ENCODE results near the gene MOB1A.
"Not testable (repeated sequence)": the region's sequence is repeated elsewhere in the genome, so short reads cannot be mapped to it uniquely, and the experiment has no call there.

MOB1A gene

DNA sequence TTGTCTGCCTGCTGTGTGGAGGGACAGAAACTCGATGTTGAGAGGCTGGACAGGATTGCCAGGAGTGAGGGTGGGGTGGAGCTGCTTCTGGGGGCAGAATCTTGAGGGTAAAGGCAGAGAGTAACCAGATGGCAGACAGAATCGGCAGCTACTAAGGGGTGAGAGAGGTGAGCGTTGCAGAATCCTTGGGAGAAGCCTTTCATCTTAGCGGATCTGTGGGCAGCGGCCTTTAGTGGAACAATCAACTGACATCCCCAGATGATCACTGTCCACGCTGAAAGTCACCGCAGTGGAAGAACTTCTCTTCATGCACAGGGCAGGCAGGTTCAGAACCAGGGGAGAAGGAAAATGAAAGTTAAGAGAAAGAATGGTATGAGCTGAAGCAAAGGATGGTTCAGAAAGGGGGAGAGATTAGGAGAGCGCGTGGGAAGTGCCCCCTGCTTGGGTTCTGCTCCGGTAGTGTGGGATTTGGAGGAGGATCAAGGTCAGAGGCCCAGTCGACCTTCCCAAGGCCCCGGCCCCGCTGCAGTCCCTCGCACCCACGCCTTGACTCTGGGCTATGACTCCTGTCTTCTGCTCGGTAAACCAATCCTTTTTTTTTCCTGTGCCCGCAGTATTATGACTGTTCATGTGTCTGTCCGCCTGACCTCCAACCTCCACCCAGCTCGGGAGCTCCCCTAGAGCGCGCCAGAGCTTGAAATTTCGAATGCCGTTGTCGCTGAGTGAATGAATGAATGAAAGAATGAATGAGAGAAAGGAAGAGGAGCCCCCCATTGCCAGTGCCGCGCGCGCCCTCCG lies 31.6 kb downstream of the MOB1A start:
- no peak overlapping the region for H3K4me3 Mint-ChIP-seq
- H3K9me3 Mint-ChIP-seq: no peaks in the 10 kb centered on the region
- DNase-seq (ENCODE audit: low spot score in 2 of 2) (no peak), ATAC-seq (peak; percentile 82)
- no peaks in the 10 kb centered on the region for H3K4me1 Mint-ChIP-seq
- H3K27ac Mint-ChIP-seq: no peak overlapping the region
- peaks cover 32% of the 10 kb centered on the region for H3K36me3 Mint-ChIP-seq

DNA sequence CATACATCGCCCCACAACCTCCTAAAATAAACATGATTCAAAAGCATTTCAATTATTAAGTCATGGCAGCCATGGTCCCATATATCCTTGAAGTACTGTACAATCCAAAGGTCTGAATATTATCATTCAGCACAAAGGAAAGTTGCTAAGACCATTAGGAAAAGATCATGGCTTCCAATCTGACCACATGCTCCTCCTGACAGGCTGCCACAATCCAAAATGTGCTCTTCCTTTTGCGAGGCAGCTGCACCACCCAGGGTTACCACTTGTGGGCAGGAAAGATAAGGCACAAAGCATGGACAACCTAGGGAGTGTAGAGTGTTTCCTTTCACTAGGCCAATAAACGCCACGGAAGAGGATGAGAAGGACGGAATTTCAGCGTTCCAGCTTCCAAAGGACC lies 36.3 kb downstream of the MOB1A start:
- Mint-ChIP-seq H3K4me3 (no peak overlapping the region), H3K36me3 (peaks cover 26% of the 10 kb centered on the region), H3K9me3 (no peaks in the 10 kb centered on the region), H3K4me1 (peaks cover 7% of the 10 kb centered on the region), H3K27ac (no peak overlapping the region)
- DNase-seq (ENCODE audit: low spot score in 2 of 2): no peak
- no peak for ATAC-seq

DNA sequence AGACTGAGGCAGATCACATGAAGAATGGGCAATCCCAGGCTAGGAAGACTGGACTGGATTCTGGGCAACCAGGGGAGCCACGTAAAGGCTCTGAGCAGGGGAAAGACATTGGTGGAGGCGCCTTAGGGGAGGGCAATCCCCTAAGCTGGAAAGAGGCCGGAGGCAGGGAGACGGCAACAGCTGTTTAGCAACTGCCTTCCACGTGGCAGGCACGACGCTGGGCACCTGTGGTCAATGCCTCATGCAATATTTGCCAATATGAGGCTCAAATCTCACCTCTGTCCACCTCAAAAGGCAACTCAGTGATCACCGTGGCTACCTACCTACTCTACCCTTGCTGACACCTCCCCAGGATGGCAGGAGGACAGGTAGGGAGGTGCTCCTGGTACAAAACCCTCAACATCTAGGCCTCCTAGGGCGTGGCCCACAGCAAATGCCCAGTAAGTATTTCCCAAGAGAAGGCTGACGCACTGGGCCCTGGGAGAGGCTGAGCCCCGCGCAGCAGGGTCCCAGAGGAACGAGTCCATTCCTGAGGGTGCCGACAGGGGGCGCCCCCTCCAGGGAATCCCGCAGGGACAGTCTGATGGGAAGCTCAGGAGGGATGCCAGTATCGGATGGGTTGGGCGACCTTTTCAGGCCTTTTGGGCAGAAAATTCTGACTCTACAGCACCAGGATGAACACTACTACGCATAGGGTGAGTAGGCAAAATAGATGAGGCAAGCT lies 39.9 kb downstream of the MOB1A start:
- peaks cover 7% of the 10 kb centered on the region for H3K4me1 Mint-ChIP-seq
- DNase-seq (ENCODE audit: low spot score in 2 of 2) (no peak), ATAC-seq (no peak)
- H3K27ac Mint-ChIP-seq: peak overlapping the region; percentile 81
- no peak overlapping the region for H3K4me3 Mint-ChIP-seq
- H3K9me3 Mint-ChIP-seq: no peaks in the 10 kb centered on the region
- peaks cover 45% of the 10 kb centered on the region for H3K36me3 Mint-ChIP-seq

DNA sequence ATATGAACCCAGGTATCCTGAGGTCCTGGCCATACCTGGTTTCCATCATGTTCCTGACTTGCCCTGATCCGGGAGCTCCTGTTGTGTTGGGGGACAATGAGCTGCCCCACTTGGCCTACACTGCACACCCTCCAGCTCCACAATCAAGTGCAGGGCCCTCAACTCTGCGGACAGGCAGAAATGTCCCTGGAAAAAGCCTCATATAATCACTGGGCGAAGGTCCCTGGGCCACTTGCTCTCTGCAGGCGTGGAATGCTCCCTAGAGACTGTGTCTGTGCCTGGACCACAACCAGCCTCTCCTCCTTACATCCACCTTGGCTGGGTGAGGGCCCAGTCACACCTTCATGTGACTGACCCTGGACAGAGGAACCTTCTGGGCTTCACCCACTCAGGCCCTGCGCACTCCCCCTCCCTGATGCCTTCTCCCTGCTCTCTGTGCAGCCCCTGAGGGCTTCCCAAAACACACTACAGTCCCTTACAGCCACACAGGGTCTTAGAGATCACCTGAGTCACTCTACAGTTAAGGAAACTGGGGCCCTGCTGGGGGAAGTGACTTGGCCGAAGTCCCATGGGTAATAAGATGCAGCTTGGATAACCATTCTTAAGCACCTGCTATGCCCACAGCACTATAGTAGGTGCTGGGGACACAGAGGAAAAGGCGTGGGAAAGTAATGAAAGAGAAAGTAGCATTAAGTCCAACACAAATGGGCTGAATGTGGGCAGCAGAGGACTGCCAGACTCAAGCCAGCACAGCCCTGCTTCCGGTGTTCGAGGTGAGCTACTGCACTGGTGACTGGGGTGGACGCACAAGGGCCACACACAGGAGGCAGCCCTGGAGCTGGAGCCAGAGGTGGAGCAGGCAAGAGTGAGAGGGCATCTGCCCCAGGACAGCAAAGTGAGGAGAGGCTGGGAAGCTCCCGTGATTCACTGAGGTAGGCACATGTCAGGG lies 40.8 kb downstream of the MOB1A start:
- Mint-ChIP-seq H3K4me3 (no peak overlapping the region), H3K9me3 (no peaks in the 10 kb centered on the region), H3K27ac (peak overlapping the region; percentile 81), H3K4me1 (peaks cover 7% of the 10 kb centered on the region), H3K36me3 (peaks cover 42% of the 10 kb centered on the region)
- DNase-seq (ENCODE audit: low spot score in 2 of 2) (no peak), ATAC-seq (no peak)

DNA sequence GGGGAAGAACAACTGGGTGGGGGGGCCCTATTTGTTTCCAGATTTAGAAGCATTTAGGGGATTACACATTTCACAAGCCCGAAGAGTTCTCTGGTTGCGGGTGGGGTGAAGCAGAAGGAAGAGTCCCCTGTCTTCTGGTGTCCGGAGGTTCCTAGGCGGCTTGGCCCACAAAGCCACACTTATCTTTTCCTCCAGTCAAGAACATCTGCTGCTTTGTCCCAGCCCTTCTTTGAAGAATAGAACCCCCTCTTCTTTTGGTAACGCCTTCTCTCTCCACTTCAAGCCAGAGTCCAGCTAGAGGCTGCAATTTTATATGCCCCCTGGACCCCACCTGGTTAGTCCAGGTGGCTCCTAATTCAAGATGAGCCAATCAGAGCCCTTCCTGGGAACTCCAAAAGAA lies 46.8 kb downstream of the MOB1A start:
- ATAC-seq (no peak), DNase-seq (ENCODE audit: low spot score in 2 of 2) (no peak)
- Mint-ChIP-seq H3K36me3 (peaks cover 26% of the 10 kb centered on the region), H3K4me3 (no peak overlapping the region), H3K27ac (no peak overlapping the region), H3K9me3 (no peaks in the 10 kb centered on the region), H3K4me1 (no peaks in the 10 kb centered on the region)

DNA sequence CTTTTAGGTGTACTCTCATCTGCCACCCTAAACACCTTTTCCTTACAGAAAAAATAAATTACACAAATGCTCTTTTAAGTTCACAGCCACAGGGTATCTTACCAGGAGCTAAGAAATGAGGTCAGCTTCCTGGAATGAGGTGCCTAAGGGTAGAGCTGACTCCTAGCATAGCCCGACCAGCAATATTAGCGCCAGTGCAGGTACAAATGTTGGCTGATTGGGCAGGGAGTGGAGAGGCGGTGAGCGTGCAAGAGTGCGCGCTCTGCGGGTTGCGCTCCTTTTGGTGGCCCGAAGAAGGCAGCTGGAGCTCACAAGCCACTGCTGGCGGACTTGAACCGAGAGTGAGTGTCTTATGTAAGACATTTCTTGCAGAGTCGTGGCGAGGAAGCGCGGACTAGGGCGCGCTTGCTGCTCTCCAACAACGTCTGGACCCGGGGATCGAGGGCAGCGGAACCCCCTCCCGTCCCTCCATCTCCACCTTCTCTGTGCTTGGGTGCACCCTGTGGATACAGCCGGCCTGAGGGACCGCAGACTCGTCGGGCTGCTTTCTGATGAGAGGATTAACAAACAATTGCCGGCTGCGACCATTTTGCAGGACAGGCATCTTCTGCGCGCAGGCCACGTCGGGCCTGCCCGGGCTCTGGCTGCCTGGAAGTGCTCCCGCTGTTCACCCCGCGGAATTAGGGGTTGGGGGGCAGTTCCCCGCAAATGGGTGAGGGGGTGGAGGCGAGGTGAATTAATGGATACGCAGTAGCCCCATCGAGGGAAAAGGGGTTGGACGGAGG lies 48.3 kb downstream of the MOB1A start:
- no peak overlapping the region for H3K4me3 Mint-ChIP-seq
- DNase-seq (ENCODE audit: low spot score in 2 of 2): no peak
- peaks cover 20% of the 10 kb centered on the region for H3K36me3 Mint-ChIP-seq
- ATAC-seq: no peak
- H3K4me1 Mint-ChIP-seq: no peaks in the 10 kb centered on the region
- H3K9me3 Mint-ChIP-seq: no peaks in the 10 kb centered on the region
- no peak overlapping the region for H3K27ac Mint-ChIP-seq

DNA sequence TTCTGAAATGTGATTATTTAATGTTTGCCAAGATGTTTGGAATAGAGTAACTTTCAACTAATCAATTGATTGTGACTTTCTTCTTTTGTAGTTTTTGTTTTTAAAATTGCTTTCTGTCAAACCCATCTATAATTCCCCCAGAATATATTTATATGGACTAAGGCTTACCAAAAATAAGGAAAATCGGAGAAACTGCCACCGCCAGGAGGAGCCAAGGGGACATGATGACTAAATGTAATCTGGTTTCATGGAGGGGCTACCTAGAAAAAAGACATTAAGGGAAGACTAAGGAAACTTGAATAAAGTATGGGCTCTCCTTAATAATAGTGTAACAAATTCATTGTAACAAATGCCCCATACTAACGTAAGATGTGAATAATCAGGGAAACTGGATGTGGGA lies 50.5 kb downstream of the MOB1A start:
- Mint-ChIP-seq H3K4me3 (no peak overlapping the region), H3K36me3 (peaks cover 6% of the 10 kb centered on the region), H3K27ac (no peak overlapping the region), H3K9me3 (no peaks in the 10 kb centered on the region), H3K4me1 (no peaks in the 10 kb centered on the region)
- no peak for ATAC-seq
- DNase-seq (ENCODE audit: low spot score in 2 of 2): no peak

DNA sequence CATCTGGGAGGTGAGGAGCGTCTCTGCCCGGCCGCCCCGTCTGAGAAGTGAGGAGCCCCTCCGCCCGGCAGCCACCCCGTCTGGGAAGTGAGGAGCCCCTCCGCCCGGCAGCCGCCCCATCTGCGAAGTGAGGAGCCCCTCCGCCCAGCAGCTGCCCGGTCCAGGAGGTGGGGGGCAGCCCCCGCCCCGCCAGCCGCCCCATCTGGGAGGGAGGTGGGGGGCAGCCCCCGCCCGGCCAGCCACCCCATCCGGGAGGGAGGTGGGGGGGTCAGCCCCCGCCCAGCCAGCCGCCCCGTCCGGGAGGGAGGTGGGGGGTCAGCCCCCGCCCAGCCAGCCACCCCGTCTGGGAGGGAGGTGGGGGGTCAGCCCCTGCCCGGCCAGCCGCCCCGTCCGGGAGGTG lies 54.7 kb downstream of the MOB1A start:
- H3K4me3 Mint-ChIP-seq; ATAC-seq; DNase-seq (ENCODE audit: low spot score in 2 of 2); H3K36me3 Mint-ChIP-seq; H3K4me1 Mint-ChIP-seq; H3K27ac Mint-ChIP-seq: not testable (repeated sequence)
- peaks cover 13% of the 10 kb centered on the region for H3K9me3 Mint-ChIP-seq

DNA sequence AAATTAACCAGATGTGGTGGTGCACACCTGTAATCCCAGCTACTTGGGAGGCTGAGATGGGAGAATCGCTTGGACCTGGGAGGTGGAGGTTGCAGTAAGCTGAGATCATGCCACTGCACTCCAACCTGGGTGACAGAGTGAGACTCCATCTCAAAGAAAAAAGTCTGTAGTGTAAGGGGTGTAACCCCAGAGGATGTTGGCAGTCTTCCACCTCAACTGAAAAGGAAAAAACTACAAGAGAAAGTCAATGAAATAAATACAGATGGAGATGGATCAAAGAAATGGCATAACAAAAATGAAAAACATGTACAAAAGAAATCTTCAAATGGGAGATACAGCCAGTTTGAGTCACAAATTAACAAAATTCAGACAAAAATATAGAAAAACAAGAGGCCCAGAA lies 56.8 kb downstream of the MOB1A start:
- H3K36me3 Mint-ChIP-seq; ATAC-seq; H3K4me1 Mint-ChIP-seq; DNase-seq (ENCODE audit: low spot score in 2 of 2); H3K4me3 Mint-ChIP-seq; H3K27ac Mint-ChIP-seq: not testable (repeated sequence)
- H3K9me3 Mint-ChIP-seq: peaks cover 13% of the 10 kb centered on the region

DNA sequence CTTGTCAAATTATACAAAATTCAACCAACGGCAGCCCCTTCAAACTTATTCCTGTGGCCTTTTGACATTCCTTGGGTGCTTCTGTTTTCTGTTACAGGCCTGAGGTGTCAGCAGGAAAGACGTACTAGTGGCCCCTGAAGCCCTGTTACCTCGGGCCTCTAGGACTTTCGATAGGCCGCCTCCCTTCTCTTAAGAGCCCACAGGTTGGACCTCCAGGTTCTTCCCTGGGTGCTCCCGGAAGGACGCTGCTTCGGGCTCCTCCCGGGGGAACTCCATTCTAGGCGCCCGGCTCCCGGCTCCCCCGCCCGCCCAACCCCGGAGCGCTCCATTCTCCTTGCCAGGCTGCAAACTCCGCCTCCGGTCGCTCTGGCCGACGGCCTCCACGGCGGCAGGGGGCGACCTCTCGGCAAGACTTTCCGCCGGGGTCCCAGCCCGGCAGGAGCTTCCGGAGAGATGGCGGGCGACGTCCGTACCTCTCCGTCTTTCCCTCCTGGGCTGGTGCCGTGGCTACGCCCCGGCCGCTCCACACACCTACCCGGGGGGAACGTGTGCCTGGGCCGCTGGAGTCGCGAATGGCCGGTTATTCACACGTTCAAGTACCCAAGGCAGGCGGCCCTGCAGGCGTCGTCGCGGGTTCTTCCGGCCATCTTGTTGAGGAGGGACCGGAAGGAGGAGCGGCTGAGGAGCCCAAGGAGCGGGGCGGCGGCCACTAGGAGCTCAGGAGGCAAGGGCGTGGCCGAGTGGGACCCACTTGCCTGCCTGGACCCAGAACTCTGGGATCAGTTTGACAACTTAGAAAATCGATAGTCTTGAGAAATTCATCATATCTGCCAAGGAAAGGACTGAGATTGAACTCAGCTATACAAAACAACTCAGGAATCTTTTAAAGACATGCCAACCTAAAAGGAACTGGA lies 58.5 kb downstream of the MOB1A start:
- Mint-ChIP-seq H3K4me1 (peaks cover 8% of the 10 kb centered on the region), H3K36me3 (no peaks in the 10 kb centered on the region), H3K9me3 (peaks cover 13% of the 10 kb centered on the region), H3K27ac (peak overlapping the region; percentile 93), H3K4me3 (peak overlapping the region; percentile 77)
- DNase-seq (ENCODE audit: low spot score in 2 of 2): peak; percentile 80 to 93
- peak; percentile 98 for ATAC-seq

DNA sequence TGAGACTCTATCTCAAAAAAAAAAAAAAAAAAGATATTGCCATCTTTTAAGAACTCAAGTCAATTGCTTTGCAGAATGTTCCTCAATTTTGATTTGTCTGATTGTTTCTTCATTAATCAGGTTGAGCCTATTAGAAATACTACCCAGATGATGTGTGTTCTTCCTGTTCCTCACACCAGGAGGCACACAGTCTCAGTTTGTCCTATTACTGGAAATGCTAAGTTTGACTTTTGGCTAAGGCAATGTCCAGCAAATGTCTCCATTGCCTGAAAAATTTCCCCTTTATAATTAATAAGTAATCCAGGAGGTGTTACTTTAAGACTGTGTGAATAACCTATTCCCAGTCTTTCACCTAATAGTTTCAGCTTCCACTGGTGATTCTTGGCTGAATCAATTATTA lies 59.3 kb downstream of the MOB1A start:
- DNase-seq (ENCODE audit: low spot score in 2 of 2): no peak
- H3K27ac Mint-ChIP-seq: no peak overlapping the region
- H3K9me3 Mint-ChIP-seq: peaks cover 13% of the 10 kb centered on the region
- H3K4me3 Mint-ChIP-seq: peak overlapping the region; percentile 77
- ATAC-seq: no peak
- H3K4me1 Mint-ChIP-seq: peaks cover 8% of the 10 kb centered on the region
- no peaks in the 10 kb centered on the region for H3K36me3 Mint-ChIP-seq

DNA sequence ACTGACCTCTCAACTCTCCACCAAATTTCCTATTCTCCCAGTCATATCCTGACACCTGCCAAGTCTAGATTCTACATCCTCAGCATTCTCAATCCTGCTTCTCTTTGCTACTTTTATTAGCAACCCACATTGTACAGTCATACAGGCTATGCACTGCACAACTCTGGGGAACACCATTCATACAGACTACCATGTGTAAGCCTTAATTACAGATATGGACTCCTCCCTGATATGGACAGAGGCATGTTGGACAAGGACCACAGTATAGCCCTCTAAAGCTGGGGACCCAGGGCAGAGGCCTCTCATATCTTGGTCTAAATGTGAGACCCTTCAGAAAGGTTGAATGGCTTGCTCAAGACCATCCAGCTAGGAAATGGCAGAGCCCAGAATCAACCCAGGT lies 67.3 kb downstream of the MOB1A start:
- H3K36me3 Mint-ChIP-seq: no peaks in the 10 kb centered on the region
- ATAC-seq: no peak
- no peak overlapping the region for H3K4me3 Mint-ChIP-seq
- H3K9me3 Mint-ChIP-seq: no peaks in the 10 kb centered on the region
- peaks cover 6% of the 10 kb centered on the region for H3K4me1 Mint-ChIP-seq
- DNase-seq (ENCODE audit: low spot score in 2 of 2): no peak
- H3K27ac Mint-ChIP-seq: no peak overlapping the region

DNA sequence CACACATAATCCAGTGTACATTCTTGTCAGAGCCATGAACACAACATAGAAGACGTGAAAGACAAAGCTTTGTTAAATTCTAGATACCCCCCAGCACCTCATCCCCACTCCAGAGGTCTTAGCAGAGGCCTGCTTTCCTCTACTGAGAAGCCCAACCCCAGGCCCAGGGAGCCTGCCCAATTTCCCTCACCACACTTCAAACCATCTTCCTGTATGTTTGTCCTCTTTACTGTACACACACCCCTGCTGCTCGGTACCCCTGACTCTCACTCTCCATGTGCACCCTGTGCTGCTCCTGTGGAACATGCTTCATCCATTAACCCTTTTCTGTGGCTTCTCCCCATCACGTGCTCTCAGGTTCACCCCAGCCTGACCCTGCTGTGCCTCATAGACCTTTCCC lies 68.1 kb downstream of the MOB1A start:
- no peak overlapping the region for H3K4me3 Mint-ChIP-seq
- no peak for DNase-seq (ENCODE audit: low spot score in 2 of 2)
- H3K4me1 Mint-ChIP-seq: peaks cover 6% of the 10 kb centered on the region
- no peaks in the 10 kb centered on the region for H3K9me3 Mint-ChIP-seq
- H3K36me3 Mint-ChIP-seq: no peaks in the 10 kb centered on the region
- no peak for ATAC-seq
- peak overlapping the region; percentile 6 for H3K27ac Mint-ChIP-seq

DNA sequence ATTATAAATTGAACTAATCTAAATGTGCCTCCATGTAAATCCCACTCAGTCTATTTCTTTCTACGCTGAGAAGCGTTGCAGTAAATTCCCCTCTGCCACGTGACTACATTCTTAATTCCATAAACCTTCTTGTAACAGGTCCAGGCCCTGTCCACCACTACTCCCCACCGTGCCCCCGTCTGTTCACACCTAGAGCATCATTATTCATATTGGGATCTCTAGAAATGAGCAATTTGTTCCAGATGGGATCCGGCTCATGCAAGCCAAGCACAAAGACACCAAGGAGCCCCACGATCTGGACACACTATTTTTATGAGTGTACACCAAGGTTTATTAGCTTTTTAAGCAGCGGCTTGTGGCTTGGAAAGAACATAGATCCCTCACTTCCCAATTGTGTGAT lies 69.1 kb downstream of the MOB1A start:
- Mint-ChIP-seq H3K4me3 (no peak overlapping the region), H3K9me3 (no peaks in the 10 kb centered on the region), H3K27ac (no peak overlapping the region), H3K4me1 (peaks cover 6% of the 10 kb centered on the region), H3K36me3 (peaks cover 7% of the 10 kb centered on the region)
- ATAC-seq: peak; percentile 36
- no peak for DNase-seq (ENCODE audit: low spot score in 2 of 2)

Data from stimulated activated effector memory CD8-positive, alpha-beta T cell treated with anti-CD3 and anti-CD28 coated beads, Interleukin-12 subunit alpha, Interleukin-12 subunit beta, amount 100 ng/mL, for 72 hours (primary cell).